Right lobe of liver (tissue), 4 donors: ENCODE data around the gene SEC16B.

Experiments used
- POLR2A ChIP-seq: fragments of 450-650 bp; IDR thresholded peaks from one replicate; pipeline ENCODE4 v1.6.1; 2017; ENCODE audit warnings: antibody characterized with exemption, mild to moderate bottlenecking
- TF ChIP-seq, protein P1 (sequence below), 4 donors: fragments of 200-600 bp in 3 of 4; fragments of 450-650 bp in 1 of 4; IDR thresholded peaks; one replicate each; pipeline versions ENCODE4 v1.5.1 to v1.8.0; 2016 to 2022; ENCODE audit warnings: antibody characterized with exemption in 4 of 4, mild to moderate bottlenecking in 2 of 4
- donor health status: DM: no; HTN: no; CAD: no.
- donor health status: DM: no; HTN: no; CAD: no.
- donor health status: DM: no; HTN: yes; CAD: no.

DNA sequence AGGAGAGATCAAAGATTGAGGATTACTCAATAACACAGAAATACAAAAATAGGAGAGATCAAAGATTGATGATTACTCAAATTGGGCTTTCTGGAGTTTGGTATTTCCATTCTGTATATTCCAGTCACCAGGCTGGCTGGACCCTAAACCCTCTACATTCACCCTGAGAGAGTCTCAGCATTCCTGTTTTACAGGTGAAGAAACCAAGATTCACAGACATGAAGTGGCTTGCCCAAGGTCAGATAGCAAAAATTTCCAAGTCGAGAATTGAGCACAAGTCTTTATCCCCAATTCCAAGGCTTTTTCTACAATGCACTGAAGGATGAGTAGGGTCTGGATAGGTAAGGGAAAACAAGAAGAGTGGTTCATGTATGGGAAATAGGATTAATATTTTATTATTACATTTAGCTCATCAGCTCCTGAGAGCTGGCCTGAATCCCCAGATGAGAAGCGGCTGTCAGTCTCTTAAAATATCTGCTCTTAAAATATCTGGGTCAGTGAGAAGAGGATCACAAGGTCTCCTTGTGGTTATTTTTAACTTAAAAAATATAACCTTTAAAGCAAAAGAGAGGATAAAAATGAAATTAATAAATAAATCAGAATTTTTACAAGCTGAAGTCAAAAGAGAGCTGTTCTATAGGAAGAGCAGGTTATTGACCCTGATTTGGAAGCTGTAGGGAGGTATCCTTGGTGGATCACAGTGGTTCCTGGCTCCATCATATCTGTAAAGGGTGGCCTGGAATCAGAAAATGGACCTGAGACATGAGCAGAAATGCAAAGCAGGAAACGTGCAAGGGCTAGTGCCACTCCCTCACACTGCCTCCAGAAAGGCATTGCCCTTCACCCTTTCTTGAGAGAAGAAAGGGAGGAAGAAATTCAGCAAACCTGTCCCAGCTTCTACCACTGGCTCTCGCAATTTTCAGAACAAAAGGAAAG lies 29.1 kb upstream of the SEC16B start:
- TF ChIP-seq, protein P1, sequence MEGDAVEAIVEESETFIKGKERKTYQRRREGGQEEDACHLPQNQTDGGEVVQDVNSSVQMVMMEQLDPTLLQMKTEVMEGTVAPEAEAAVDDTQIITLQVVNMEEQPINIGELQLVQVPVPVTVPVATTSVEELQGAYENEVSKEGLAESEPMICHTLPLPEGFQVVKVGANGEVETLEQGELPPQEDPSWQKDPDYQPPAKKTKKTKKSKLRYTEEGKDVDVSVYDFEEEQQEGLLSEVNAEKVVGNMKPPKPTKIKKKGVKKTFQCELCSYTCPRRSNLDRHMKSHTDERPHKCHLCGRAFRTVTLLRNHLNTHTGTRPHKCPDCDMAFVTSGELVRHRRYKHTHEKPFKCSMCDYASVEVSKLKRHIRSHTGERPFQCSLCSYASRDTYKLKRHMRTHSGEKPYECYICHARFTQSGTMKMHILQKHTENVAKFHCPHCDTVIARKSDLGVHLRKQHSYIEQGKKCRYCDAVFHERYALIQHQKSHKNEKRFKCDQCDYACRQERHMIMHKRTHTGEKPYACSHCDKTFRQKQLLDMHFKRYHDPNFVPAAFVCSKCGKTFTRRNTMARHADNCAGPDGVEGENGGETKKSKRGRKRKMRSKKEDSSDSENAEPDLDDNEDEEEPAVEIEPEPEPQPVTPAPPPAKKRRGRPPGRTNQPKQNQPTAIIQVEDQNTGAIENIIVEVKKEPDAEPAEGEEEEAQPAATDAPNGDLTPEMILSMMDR (IDR thresholded peaks at IDR 0.05), result no peak
- TF ChIP-seq POLR2A, result no peak
